ENCODE data around the gene AQP12A. TPM values are rescaled to one million over a fixed set of nuclear protein-coding genes. Genes with fewer than 3 reads are reported as not detected.

The AQP12A gene
- total RNA-seq, 4 donors from 2014 or later, result not detected

- Histone ChIP-seq H3K9me3 (no peaks in the 10 kb centered on the region), H3K4me1 (no peaks in the 10 kb centered on the region), H3K36me3 (no peaks in the 10 kb centered on the region), H3K27me3 (peaks cover 96% of the 10 kb centered on the region), H3K4me3 (no peak overlapping the region), H3K27ac (no peak overlapping the region)
- WGBS, 2 donors (ENCODE audit: low coverage in 1 of 2), result no CpG with 5 or more reads among the region's 30 CpGs
- TF ChIP-seq EP300 (IDR thresholded peaks at IDR 0.05) (no peak), POLR2AphosphoS5 (IDR thresholded peaks at IDR 0.05) (no peak), CTCF (IDR thresholded peaks at IDR 0.05) (no peak), POLR2A (IDR thresholded peaks at IDR 0.05) (no peak)
- no peak for ATAC-seq
Measured at GRCh38 chr2:240646900-240647502, 44.7 kb upstream of the AQP12A start.

DNA sequence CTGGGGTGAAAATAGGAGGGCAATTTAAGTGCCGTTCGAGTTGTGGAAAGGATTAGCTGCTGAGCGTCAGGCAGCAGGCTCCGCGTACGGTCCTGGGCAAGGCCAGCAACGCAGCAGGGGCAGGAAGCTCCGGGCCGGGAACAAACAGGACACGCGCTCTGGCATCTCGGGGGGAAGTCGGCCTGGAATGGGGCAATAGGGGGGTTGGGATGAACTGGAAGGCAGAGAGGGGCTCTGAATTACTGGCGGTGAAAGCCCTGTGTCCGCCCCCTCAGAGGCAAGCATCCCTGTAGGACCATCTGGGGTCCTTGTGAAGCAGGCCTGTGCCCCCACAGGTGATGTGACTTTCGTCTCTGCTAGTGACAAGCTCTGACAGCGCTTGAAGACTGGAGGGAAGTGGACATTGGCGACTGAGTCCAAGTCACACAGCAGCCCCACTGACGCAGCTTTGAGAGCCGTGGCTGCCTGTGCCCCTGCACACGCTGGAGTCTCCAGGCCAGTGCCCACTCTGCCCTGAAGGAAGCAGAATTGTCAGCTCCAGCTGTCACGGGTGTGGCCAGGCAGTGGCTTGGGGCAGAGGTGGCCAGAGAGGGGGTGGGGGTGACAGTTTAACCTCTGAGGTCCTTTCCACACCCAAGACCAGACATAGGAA is 44.0 kb upstream of the AQP12A start:
- peaks cover 96% of the 10 kb centered on the region for H3K27me3 ChIP-seq
- TF ChIP-seq EP300 (IDR thresholded peaks at IDR 0.05) (no peak), POLR2AphosphoS5 (IDR thresholded peaks at IDR 0.05) (no peak), POLR2A (IDR thresholded peaks at IDR 0.05) (no peak), CTCF (IDR thresholded peaks at IDR 0.05) (no peak)
- no peaks in the 10 kb centered on the region for H3K4me1 ChIP-seq
- H3K9me3 ChIP-seq, result no peaks in the 10 kb centered on the region
- no peak overlapping the region for H3K4me3 ChIP-seq
- no peak overlapping the region for H3K27ac ChIP-seq
- no peaks in the 10 kb centered on the region for H3K36me3 ChIP-seq
- WGBS, 2 donors (ENCODE audit: low coverage in 1 of 2), result 47 to 60% methylated on average over 3 to 10 of the region's 22 CpGs
- no peak for ATAC-seq

- H3K9me3 ChIP-seq, result no peaks in the 10 kb centered on the region
- 100% methylated on average over 4 of the region's 6 CpGs; no CpG with 5 or more reads in 1 of the 2 donors for WGBS, 2 donors (ENCODE audit: low coverage in 1 of 2)
- no peaks in the 10 kb centered on the region for H3K36me3 ChIP-seq
- peaks cover 96% of the 10 kb centered on the region for H3K27me3 ChIP-seq
- no peak overlapping the region for H3K27ac ChIP-seq
- TF ChIP-seq EP300 (IDR thresholded peaks at IDR 0.05), result no peak
- no peak for TF ChIP-seq POLR2AphosphoS5 (IDR thresholded peaks at IDR 0.05)
- TF ChIP-seq CTCF (IDR thresholded peaks at IDR 0.05), result no peak
- no peak for TF ChIP-seq POLR2A (IDR thresholded peaks at IDR 0.05)
- H3K4me1 ChIP-seq, result no peaks in the 10 kb centered on the region
- ATAC-seq, result no peak
- H3K4me3 ChIP-seq, result no peak overlapping the region
Measured at GRCh38 chr2:240648155-240648649, 43.5 kb upstream of the AQP12A start.

DNA sequence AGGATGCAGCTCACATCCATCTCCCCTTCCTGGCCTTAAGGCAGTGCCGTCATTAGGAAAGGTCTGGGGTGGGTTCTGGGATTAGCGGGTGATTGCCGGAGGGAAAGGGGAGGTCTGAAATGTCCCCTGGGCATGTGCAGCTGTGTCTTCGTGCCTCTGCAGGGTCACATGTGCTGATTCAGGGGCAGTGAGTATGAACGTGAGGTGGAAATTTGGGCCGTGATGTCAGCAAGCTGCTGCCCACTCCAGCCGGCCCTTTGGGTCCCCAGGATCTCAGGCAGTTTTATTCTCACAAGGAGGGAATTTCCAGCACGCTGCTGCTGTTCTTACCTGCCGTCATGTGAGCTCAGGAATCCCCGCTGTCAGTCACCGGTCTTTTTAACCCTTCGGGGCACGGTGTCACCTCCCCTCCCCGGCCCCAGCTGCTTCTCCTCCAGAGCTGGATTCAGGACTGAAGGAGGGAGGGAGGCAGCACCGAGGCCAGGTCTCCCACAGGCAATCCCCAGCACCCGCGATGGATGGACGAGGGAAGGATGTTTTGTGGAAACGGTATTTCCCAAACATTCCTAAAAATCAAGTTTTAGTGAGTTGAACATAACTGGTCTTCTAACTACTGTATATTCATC is 42.9 kb upstream of the AQP12A start:
- ATAC-seq, result no peak
- peaks cover 95% of the 10 kb centered on the region for H3K27me3 ChIP-seq

More for the DNA sequence above, 42.9 kb upstream of the AQP12A start:
- Histone ChIP-seq H3K27ac (no peak overlapping the region), H3K4me1 (no peaks in the 10 kb centered on the region), H3K9me3 (no peaks in the 10 kb centered on the region), H3K4me3 (no peak overlapping the region), H3K36me3 (no peaks in the 10 kb centered on the region)
- TF ChIP-seq POLR2A (IDR thresholded peaks at IDR 0.05) (no peak), EP300 (IDR thresholded peaks at IDR 0.05) (no peak), POLR2AphosphoS5 (IDR thresholded peaks at IDR 0.05) (no peak), CTCF (IDR thresholded peaks at IDR 0.05) (no peak)
- 50% methylated on average over 2 of the region's 19 CpGs; no CpG with 5 or more reads in 1 of the 2 donors for WGBS, 2 donors (ENCODE audit: low coverage in 1 of 2)

Measured in gastroesophageal sphincter (tissue), 4 donors.